Peyer's patch (tissue), 4 donors: ENCODE measurements around the gene KCNQ2.

Experiments used
- POLR2A ChIP-seq, 2 donors: fragments of 450-650 bp; IDR thresholded peaks; one replicate each; pipeline ENCODE4 v1.5.1; 2017; ENCODE audit warnings: antibody characterized with exemption in 2 of 2, mild to moderate bottlenecking in 2 of 2, moderate library complexity in 2 of 2
- TF ChIP-seq, protein P1 (sequence below), 6 experiments: fragments of 450-650 bp in 4 of 6; fragments of 200-600 bp in 2 of 6; sonication (generic) in 1 of 6; IDR thresholded peaks; one replicate each; pipeline ENCODE4 v1.5.1; 2017 to 2019; ENCODE audit warnings: antibody characterized with exemption in 6 of 6, mild to moderate bottlenecking in 3 of 6, moderate library complexity in 1 of 6

DNA sequence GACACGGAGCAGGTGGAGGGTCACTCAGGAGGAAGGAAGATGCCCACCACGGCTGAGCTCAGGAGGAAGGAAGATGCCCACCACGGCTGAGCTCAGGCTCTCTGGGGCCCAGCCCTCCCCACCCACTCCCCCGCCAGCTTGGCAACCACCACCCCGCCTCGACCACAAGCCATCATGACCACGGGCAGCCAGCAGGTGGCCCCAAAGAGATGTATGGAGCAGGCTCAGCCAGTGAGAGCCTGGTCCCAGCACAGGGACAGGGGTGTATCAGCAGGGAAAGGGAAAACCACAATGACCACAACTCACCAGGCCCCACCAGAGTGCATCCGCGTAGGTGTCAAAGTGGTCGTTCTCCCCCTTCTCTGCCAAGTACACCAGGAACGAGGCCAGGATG, 30.4 kb downstream of the KCNQ2 start:
- TF ChIP-seq, protein P1, sequence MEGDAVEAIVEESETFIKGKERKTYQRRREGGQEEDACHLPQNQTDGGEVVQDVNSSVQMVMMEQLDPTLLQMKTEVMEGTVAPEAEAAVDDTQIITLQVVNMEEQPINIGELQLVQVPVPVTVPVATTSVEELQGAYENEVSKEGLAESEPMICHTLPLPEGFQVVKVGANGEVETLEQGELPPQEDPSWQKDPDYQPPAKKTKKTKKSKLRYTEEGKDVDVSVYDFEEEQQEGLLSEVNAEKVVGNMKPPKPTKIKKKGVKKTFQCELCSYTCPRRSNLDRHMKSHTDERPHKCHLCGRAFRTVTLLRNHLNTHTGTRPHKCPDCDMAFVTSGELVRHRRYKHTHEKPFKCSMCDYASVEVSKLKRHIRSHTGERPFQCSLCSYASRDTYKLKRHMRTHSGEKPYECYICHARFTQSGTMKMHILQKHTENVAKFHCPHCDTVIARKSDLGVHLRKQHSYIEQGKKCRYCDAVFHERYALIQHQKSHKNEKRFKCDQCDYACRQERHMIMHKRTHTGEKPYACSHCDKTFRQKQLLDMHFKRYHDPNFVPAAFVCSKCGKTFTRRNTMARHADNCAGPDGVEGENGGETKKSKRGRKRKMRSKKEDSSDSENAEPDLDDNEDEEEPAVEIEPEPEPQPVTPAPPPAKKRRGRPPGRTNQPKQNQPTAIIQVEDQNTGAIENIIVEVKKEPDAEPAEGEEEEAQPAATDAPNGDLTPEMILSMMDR (IDR thresholded peaks at IDR 0.05) = peak in 4 of 6 experiments; percentile 4 to 26 (median 16)
- TF ChIP-seq POLR2A (IDR thresholded peaks at IDR 0.05) = no peak
